Posterior cingulate gyrus (tissue), 11 donors: Measurements from ENCODE around the gene NRG3.

Source experiments
- DNase-seq, 10 donors: peaks; one replicate each; pipeline versions ENCODE4 v3.0.0 to v3.0.0-alpha.2; 2020 to 2021; ENCODE audit warnings: mixed read lengths in 3 of 10
- intact Hi-C: fragments of 100-400 bp; cut with DNase I; formaldehyde crosslinking; loops from one replicate; pipeline ENCODE4 v1.15.1; 2023

NRG3 gene

DNA sequence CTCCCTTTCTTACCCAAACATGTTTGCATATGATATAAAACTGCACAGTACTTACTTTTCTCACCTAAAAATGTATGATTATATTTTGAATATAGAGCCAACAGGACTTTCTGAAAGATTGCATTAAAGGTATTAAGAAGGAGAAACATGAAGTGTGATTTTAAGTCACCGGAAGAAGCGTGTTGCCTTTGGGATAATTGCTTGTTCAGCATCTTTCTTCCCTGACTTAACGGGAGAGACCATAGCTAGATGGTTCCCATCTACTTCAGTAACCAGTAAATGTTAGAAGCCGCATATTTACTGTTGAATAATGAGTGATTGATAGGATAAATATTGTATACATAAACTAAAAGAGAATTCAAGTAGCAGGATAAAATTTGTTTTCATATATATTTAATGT, 197.1 kb downstream of the NRG3 start:
- intact Hi-C loops = no loop called here
- no peak for DNase-seq

DNA sequence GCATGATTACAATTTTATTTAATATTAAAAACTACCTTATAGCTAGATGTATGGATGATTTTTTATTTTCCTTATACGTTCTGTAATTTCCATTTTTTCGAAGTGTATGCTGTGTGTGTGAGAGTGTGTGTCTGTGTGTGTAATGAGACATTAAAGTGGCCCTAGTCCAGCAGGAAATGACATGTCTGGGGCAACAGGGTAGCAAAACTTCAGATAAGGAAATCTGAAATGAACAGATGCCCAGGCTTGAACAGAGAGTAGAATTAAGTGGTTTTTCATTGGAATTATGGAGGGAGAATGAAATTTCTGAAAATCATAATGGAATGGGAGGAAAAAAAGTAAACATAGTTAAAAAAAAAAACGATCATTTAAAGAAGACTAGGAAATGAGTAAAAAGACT, 200.6 kb downstream of the NRG3 start:
- DNase-seq = no peak
- intact Hi-C loops = no loop called here

DNA sequence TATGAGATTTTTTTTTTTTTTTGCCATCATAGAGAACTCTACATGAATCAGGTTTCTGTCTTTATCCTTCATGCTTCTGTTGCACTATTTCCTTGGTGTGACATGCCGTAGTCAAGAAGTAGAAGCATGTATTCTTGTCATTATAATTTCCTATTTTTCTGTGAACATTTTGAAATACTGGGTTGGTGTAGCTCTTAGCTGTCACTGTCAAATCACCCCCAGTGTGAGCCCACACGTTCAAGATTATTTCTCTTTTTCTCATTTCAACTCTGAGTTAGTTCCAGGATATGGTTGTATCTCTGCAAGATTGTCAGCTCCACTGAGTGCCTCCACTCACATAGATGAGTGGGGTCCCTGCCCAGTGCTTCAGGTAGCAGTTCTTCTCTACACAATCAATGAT, 209.5 kb downstream of the NRG3 start:
- no peak for DNase-seq
- intact Hi-C loops = no loop called here

DNA sequence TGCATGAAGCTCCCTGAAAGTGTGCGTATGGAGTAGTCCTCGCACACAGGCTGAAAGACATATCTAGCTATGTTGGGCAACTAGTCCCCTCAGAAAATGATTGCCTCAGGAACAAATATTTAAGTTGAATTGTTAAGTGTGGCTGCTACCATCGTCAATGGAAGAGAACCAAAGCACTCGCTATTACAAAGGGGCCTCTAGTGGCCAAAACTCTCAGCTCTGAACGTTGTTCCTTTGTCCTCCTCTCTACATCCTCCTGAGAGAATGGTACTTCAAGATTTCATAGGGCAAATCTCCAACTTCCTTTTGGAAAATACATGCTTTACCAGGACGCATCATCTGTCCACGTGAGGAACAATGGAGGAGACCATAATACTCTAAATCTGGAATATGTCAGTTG, 209.9 kb downstream of the NRG3 start:
- no peak for DNase-seq
- intact Hi-C loops = no loop called here

DNA sequence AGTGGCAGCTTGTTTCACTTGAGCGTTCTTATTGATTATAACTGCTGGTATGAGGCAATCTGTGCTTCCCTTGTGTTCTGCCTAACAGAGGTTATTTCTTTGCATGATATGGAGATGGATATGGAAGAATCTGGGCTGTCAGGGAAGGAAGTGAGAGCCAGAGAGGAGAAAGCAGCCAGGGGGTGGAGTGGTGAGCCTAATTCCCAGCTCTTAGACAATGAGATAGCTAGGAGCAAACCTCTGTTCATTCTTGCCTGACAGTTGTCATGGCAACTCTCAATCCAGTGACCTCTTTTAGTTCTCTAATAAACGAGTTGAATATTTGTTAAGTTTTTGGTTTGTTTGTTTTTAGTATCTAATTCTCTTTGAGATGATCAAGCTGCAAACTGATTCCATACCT, 214.3 kb downstream of the NRG3 start:
- DNase-seq = peak in 1 of 10 donors; percentile 7
- intact Hi-C loops = no loop called here

DNA sequence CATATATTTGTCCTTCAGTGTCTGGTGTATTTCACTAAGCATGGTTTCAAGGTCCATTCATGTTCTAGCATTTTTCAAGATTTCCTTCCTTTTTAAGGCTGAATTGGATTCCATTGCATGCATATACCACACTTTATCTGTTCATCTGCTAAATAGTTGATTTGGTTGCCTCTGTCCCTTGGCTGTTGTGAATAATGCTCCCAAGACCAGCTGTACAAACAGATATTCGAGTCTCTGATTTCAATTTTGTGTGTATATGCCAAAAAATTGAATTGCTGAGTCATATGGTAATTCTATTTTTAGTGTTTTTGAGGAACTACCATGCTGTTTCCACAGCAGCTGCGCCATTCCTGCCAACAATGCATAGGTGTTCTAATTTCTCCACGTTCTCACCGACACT, 216.4 kb downstream of the NRG3 start:
- intact Hi-C loops = no loop called here
- no peak for DNase-seq

DNA sequence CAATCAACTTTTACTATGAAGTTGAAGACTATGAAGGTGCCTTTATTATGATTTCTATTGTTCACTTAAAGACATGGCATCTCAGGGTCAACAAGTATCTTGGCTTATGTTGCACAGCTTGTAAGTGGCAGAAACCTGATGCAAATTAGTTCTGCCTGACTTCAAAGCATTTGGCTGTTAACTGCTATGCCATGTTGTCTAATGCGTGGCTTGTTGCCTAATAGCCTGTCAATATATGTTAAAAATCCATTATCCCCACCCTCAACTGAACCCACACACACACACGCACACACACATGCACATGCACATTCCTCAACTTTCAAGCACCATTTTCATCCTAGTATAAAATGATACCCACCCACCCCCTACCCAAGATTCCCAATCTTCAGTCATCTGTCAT, 217.1 kb downstream of the NRG3 start:
- intact Hi-C loops = no loop called here
- no peak for DNase-seq

DNA sequence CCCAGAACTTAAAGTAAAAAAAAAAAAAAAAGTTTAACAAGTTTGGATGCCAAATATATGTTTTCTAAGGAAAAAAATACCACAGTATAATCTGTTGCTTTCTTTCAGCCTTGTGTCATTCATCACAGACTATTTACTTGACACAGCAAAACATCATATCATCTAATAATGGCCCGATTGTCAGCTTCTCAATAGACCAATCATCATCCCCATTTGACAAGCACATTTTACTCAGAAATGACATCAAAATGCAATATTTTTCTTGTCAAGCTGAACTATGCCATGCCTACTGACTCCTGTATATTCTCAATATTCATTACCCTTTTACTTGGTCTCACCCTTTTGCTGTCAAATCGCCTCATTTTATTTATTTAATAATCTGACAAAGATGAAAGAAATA, 249.7 kb downstream of the NRG3 start:
- intact Hi-C loops = no loop called here
- no peak for DNase-seq

DNA sequence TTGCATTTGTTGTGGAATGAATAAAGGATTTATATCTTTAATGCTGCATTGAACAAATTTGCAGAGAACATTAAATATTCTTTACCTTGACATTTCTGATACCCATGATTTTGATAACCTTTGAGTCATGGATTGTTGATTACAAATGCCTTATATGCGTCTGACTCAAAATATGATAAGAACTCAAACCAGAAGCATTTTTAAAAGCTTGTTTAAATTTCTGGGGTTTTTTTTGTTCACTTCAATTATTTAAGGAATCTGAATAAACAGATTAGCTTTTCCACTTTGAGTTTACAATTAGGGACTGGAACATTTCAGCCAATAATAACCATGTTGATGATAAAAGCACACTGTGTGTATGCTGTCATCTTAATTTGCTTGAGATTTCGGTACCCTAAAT, 253.5 kb downstream of the NRG3 start:
- DNase-seq = no peak
- intact Hi-C loops = no loop called here

DNA sequence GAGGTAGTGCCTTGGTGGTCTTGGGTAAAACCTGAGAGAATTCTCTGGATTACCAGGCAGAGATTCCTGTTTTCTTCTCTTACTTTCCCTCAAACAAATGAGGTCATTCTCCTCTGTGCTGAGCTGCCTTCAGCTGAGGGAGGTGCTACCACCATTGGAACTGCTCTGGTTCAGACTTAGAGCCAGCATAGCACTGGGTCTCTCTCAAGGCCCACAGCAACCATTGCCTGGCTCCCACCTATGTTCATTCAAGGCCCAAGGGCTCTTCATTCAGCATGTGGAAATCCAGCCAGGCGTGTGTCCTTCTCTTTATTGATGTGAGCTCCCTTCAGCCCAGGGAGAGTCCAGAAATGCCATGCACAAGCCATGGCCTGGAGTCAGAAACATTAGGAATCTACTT, 261.1 kb downstream of the NRG3 start:
- intact Hi-C loops = no loop called here
- DNase-seq = no peak

DNA sequence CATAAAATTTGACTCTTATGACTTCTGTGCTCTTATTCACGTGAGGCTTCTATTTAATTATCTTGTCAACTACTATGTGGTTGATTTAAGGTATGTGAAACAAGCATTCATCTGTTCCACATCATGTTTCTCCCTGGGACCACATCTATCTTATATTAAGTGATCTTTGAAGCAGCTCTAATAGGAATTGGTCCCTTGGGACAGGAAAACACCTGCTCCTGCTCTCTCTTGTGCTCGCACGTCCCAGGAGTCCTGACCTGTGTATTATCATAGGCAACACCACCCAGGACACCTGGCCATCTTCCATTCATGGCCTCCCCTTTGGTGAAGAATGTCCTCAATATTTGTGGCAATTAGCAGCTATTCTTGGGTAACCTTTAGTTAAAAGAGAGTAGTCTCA, 269.2 kb downstream of the NRG3 start:
- no peak for DNase-seq
- intact Hi-C loops = no loop called here

DNA sequence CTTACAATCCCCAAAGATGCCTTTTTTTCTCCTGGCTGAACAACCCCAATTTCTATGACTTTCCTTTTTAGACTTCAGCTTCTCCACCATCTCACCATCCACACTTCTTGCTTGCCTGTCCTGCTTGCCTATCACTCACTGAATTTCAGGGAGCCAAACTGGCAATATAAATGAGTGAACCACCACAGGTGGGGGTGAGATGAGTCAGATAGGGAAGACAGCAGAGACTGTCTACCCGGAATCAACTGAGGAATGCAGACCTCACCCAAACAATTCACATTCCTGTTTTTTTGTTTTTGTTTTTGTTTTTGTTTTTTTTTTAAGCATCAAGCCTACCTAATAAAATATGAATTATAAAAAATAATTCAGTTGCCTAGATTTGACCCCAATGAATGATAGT, 273.8 kb downstream of the NRG3 start:
- no peak for DNase-seq
- intact Hi-C loops = no loop called here

DNA sequence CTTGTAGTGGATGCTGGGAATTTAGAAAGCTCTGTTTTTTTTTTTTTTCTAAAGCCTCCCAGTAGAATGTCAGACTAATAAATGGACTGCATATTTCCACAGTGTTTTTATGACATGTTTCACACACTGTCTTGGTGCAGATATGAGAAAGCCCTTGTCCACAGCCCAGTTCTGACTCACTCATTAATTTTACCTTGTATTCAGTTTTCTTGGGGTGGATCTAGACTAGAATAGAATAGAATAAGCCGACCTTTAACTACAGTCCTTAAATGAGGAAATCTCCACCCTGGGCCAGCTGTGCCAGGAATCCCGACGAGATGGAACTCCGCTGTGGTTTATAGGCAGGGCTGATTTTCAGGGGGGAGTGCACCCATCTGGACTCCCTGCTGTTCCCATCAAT, 274.7 kb downstream of the NRG3 start:
- DNase-seq = peak in 1 of 10 donors; percentile 55
- intact Hi-C loops = no loop called here

DNA sequence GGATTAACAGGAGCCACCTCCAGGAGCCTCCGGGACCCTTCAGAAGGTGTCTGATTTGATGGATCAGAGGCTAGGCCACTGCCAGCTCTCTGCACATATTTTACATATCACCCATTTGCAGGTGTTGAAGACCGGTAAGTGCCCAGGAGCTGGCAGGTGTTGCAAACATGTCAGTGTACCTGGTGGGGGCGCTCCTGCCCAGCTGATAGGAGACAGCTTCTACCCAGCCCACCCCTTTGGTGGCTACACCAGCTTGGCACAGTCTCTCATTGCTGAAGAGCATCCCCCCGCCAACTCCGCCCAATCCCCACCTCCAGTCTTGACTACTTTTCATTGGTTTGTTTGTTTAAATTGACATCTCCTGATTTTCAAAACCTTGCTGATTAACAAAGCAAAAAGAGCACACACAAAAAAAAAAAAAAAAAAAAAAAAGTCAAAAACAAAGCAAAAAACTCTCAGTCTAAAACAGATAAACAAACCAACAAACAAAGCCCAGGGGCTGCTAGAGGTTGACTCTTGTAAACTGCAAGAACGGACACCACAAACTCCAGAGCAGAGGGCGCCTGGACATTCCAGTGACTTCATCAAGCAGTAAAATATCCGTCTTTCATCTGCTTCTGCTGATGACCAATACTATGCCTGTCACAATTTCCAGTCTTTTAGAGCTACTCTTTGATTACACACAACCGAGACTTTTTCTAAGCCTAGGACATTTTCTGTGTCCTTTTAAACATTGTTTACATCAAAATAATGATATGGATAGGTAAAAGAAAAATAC, 275.3 kb downstream of the NRG3 start:
- intact Hi-C loops = no loop called here
- peak in 8 of 10 donors; percentile 18 to 84 (median 32) for DNase-seq

DNA sequence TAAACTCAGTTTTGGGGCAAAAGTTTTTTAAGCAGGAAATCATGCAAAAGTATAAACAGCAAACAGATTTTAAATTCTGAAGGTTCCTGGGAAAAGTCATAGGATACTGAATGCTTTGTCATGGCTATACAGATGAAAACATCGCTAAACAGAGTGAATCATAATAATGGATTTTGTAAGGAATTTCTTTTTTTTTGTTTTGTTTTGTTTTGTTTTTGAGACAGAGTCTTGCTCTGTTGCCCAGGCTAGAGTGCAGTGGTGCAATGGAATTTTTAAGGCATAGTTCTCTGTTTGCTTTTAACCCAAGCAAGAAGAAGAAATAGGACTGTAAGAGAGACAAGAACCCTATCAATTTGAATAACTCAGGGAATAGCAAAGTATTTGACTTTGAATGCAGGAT, 285.3 kb downstream of the NRG3 start:
- intact Hi-C loops = loop anchor here (5.0 kb wide), 1 partner anchor 47 kb away; no protein-coding TSS in a partner anchor

DNA sequence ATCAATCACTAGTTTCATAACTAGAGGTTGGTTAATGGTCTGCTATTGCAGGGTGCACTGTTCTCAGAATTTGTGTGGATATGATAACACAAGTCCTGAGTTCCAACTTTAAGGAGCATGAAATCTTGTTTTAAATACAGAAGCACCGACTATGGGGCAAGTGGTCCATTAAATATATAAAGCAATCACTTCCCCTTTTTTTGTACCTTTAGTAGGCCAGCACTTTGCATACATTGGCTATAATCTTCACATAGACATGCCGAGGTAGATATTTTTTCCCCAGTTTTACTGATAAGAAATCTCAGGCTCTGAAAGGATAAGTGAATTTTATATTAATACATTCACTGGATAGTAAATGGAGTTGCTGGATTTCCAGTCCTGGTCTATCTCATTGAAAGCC, 286.3 kb downstream of the NRG3 start:
- DNase-seq = no peak
- intact Hi-C loops = loop anchor here (5.0 kb wide), 1 partner anchor 46 kb away; no protein-coding TSS in a partner anchor

More for the DNA sequence above, 285.3 kb downstream of the NRG3 start:
- no peak for DNase-seq

DNA sequence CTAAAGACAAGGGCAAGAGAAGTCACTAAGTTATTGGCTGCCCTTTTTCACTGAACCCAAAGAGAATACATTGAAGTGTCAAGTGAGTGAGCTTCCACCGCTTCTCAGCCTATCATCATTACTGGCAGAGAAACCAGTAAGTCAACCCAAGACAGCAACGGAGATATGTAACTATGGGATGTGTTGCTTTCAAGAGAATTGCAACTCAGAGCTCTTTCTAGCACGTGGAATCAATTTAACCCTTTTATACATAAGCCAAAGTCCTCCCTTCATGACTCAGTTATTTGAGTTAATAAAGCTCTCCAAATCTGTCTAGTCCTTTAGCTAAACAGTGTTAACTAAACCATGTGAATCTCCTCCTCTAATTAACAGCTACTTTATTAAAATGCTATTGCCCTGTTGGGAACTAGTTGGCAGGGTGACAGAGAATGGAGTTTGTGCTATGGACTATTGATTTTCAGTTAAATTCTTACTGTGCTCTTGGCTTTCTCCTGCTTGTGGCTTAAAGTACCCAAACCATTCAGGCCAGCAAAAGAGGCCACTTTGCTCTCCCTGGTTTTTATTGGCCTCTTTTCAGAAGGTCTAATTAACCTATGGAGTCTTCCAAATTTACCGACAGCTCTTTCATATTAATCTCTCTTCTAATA, 287.7 kb downstream of the NRG3 start:
- intact Hi-C loops = loop anchor here (5.0 kb wide), 1 partner anchor 45 kb away; no protein-coding TSS in a partner anchor
- no peak for DNase-seq

DNA sequence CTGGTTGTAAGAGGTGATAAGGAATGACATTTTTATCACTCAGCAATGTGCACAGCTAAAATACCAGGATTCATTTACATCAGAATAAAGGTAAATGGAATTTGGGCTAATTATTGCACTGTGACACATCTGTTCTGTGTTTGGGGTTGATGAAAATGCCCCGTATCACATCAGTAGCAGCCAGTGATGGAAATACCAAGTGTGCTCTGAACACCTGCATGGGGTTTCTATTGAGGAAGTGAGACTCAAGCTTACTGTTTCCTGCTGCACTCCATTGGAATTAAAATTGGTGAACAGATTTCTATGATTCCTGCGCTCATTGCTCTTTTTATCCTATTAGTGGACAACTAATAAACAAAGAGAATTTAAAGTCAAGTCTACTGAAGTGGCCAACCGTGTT, 296.9 kb downstream of the NRG3 start:
- DNase-seq = no peak
- intact Hi-C loops = no loop called here

DNA sequence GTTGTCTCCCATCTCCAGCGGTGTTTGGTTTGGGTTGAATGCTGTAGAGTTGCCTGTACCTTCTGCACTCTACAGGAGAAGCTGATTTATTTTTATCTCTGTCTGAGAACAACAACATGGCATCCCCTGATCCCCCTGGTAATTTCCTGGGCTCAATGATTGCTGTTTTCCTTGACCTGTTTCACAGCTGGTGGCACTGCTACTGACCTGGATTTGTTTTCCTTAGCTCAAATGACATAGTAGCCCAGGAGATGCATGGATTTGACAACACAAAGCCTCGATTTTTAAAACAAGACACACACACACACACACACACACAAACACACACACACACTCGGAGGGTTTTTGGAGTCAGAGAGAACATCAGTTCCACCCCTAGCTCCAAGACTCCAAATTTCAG, 301.6 kb downstream of the NRG3 start:
- DNase-seq = no peak
- intact Hi-C loops = no loop called here

DNA sequence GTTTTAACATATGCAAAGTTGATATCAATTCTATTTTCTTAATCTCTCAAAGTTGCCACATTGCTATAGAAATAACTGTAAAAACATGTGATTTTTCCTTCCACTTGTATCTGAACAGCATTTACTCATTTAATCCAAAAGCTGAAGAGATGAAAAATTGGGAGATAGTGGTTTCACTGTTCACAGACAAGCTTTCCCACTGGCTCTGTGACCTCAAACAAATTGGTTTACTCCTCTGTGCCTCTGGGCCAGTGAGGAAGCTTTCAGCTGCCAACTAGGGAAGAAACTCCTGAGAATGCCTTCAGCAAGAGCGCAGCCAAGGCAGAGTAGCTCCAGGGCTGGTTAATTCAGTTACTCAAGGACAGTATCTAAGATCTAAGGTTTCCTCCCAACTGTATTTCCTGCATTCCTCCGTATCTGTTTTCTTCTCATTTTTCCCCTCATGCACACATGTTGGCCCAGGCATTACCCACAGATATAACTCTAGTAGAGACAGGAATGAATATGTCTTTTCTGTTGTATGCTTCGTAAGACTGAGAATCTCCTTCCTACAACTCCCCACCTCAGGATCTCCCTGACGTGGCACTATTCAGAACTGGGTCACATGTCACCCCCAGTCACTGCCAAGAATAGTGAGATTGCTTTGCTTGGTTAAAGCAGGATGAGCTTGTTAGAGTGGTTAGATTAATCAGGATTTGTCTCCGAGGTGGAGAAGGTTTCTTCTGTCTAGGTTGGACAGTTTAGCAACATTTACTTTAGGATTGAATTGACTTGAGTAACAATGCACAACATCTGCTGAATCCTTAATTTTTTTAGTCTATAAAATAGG, 315.7 kb downstream of the NRG3 start:
- intact Hi-C loops = no loop called here

DNA sequence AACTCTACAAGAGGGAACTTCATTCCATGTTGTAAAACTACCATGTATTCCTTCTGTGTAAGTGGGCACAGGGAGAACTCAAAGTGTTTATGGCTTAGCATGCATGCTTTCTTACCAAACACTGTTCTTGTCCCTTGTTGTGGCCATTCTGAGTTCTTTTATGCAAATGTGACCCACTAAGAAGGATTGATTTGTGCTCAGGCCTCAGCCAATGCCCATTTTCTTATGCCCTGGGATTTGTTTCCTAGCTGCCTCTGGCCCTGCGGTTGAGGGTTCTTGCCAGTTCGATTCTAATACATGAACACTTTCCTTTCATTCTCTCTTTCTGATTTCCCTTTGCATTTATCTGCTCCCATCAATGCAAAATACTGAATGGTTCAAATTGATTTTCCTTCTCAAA, 316.7 kb downstream of the NRG3 start:
- intact Hi-C loops = no loop called here

More for the DNA sequence above, 315.7 kb downstream of the NRG3 start:
- no peak for DNase-seq

More for the DNA sequence above, 316.7 kb downstream of the NRG3 start:
- DNase-seq = no peak
